Thyroid gland (tissue), 4 donors: ENCODE data around the gene QKI. TPM values are rescaled to one million over a fixed set of nuclear protein-coding genes. Genes with fewer than 3 reads are reported as not detected.

ENCODE experiments used
- DNase-seq, 2 donors: peaks; one replicate each; pipeline ENCODE4 v3.0.0-alpha.2; 2019
- H3K27ac ChIP-seq, 3 donors: fragments of 200-600 bp; sonication (generic); 1 replicate in 2 of 3; 2 replicates in 1 of 3; pipeline ENCODE4 v1.5.1; 2016 to 2019; ENCODE audit warnings: mild to moderate bottlenecking in 1 of 3, moderate library complexity in 1 of 3
- H3K27me3 ChIP-seq: fragments of 200-600 bp; sonication (generic); one replicate; pipeline ENCODE4 v1.5.1; 2019
- H3K36me3 ChIP-seq, 2 donors: fragments of 200-600 bp; sonication (generic); one replicate each; pipeline ENCODE4 v1.5.1; 2016 to 2019
- H3K4me1 ChIP-seq, 2 donors: fragments of 200-600 bp; sonication (generic); one replicate each; pipeline ENCODE4 v1.5.1; 2017 to 2019
- H3K4me3 ChIP-seq, 3 donors: fragments of 200-600 bp; sonication (generic); replicated peaks in 1 of 3; 1 replicate in 2 of 3; 2 replicates in 1 of 3; pipeline ENCODE4 v1.5.1; 2016; ENCODE audit warnings: mild to moderate bottlenecking in 1 of 3
- H3K9me3 ChIP-seq: fragments of 200-600 bp; sonication (generic); one replicate; pipeline ENCODE4 v1.5.1; 2017
- CTCF ChIP-seq, 6 experiments: fragments of 200-600 bp in 3 of 6; fragments of 450-650 bp in 3 of 6; sonication (generic) in 3 of 6; IDR thresholded peaks; one replicate each; pipeline ENCODE4 v1.5.1; 2016 to 2019; ENCODE audit warnings: antibody characterized with exemption in 6 of 6, mild to moderate bottlenecking in 2 of 6, inconsistent platforms in 1 of 6, moderate library complexity in 1 of 6
- POLR2A ChIP-seq, 2 donors: fragments of 450-650 bp; IDR thresholded peaks; one replicate each; pipeline ENCODE4 v1.6.1; 2017; ENCODE audit warnings: antibody characterized with exemption in 2 of 2, mild to moderate bottlenecking in 2 of 2, moderate library complexity in 1 of 2
- WGBS, 2 donors: methylation state at CpG; one replicate each; pipeline ENCODE4 v1.1.5; 2017; 5-methylcytosine and 5-hydroxymethylcytosine counted together
- intact Hi-C: fragments of 100-400 bp; cut with DNase I; formaldehyde crosslinking; loops from one replicate; pipeline ENCODE4 v1.15.1; 2023
- total RNA-seq, 4 donors: library from RNA; depleted of rRNA; stranded (reverse); fragments of >200 nt; gene quantifications; one replicate each; pipeline ENCODE4 v1.2.3, GENCODE V29; 2016

QKI gene
- total RNA-seq, 4 donors from 2014 or later, result 90.3 to 134 (median 101) TPM

- no peaks in the 10 kb centered on the region for H3K27me3 ChIP-seq
- no peaks in the 10 kb centered on the region for H3K36me3 ChIP-seq
- no peak overlapping the region for H3K27ac ChIP-seq
- DNase-seq, result no peak
- intact Hi-C loops, result no loop called here
- no peak overlapping the region for H3K4me3 ChIP-seq
- H3K4me1 ChIP-seq, result peaks cover 5% of the 10 kb centered on the region in 2 donors
- WGBS, 2 donors, result 83 to 86% methylated on average over 3 of the region's 3 CpGs
- H3K9me3 ChIP-seq, result no peaks in the 10 kb centered on the region
- TF ChIP-seq CTCF (IDR thresholded peaks at IDR 0.05) (no peak), POLR2A (IDR thresholded peaks at IDR 0.05) (no peak)
These were observed 86.9 kb downstream of the QKI start for GRCh38 chr6:163501439-163501838.

GRCh38 chr6:163504984-163505640 lies 90.6 kb downstream of the QKI start:
- 85 to 95% methylated on average over 8 of the region's 8 CpGs for WGBS, 2 donors
- intact Hi-C loops, result no loop called here

GRCh38 chr6:163507965-163508364 lies 93.4 kb downstream of the QKI start:
- Histone ChIP-seq H3K27ac (no peak overlapping the region), H3K36me3 (no peaks in the 10 kb centered on the region), H3K27me3 (no peaks in the 10 kb centered on the region), H3K9me3 (no peaks in the 10 kb centered on the region), H3K4me1 (no peaks in the 10 kb centered on the region), H3K4me3 (no peak overlapping the region)
- 98% methylated on average over 1 of the region's 1 CpG for WGBS, 2 donors
- no peak for TF ChIP-seq CTCF (IDR thresholded peaks at IDR 0.05)
- intact Hi-C loops, result no loop called here
- DNase-seq, result no peak

More at GRCh38 chr6:163504984-163505640, 90.6 kb downstream of the QKI start:
- Histone ChIP-seq H3K4me1 (peaks cover 5% of the 10 kb centered on the region in 2 donors), H3K27me3 (no peaks in the 10 kb centered on the region), H3K27ac (no peak overlapping the region), H3K9me3 (no peaks in the 10 kb centered on the region), H3K4me3 (no peak overlapping the region), H3K36me3 (no peaks in the 10 kb centered on the region)
- TF ChIP-seq POLR2A (IDR thresholded peaks at IDR 0.05), result no peak
- no peak for TF ChIP-seq CTCF (IDR thresholded peaks at IDR 0.05)
- DNase-seq, result no peak

GRCh38 chr6:163513003-163513402 lies 98.5 kb downstream of the QKI start:
- Histone ChIP-seq H3K9me3 (no peaks in the 10 kb centered on the region), H3K27me3 (no peaks in the 10 kb centered on the region), H3K4me1 (no peaks in the 10 kb centered on the region), H3K4me3 (no peak overlapping the region), H3K27ac (no peak overlapping the region), H3K36me3 (no peaks in the 10 kb centered on the region)
- no peak for DNase-seq
- intact Hi-C loops, result no loop called here
- no peak for TF ChIP-seq CTCF (IDR thresholded peaks at IDR 0.05)
- no peak for TF ChIP-seq POLR2A (IDR thresholded peaks at IDR 0.05)
- 93 to 94% methylated on average over 4 of the region's 4 CpGs for WGBS, 2 donors

GRCh38 chr6:163513570-163514166 lies 99.2 kb downstream of the QKI start:
- no peak overlapping the region for H3K4me3 ChIP-seq
- no peaks in the 10 kb centered on the region for H3K4me1 ChIP-seq
- no peaks in the 10 kb centered on the region for H3K9me3 ChIP-seq
- intact Hi-C loops, result no loop called here
- H3K36me3 ChIP-seq, result no peaks in the 10 kb centered on the region
- H3K27ac ChIP-seq, result no peak overlapping the region
- no peaks in the 10 kb centered on the region for H3K27me3 ChIP-seq
- no peak for DNase-seq
- 94 to 98% methylated on average over 2 of the region's 2 CpGs for WGBS, 2 donors
- TF ChIP-seq CTCF (IDR thresholded peaks at IDR 0.05), result no peak
- TF ChIP-seq POLR2A (IDR thresholded peaks at IDR 0.05), result no peak
